Subcutaneous adipose tissue (tissue), 4 donors: ENCODE results near the gene MRPL24. TPM values are rescaled to one million over a fixed set of nuclear protein-coding genes. Genes with fewer than 3 reads are reported as not detected.

ENCODE experiments used
- total RNA-seq, 4 donors: library from RNA; depleted of rRNA; stranded (reverse); fragments of >200 nt; gene quantifications; one replicate each; pipeline ENCODE4 v1.1.0, GENCODE V29; 2016
- TF ChIP-seq, protein P1 (sequence below): fragments of 450-650 bp; IDR thresholded peaks from one replicate; pipeline ENCODE4 v1.5.1; 2016; ENCODE audit warnings: low read depth, mild to moderate bottlenecking, control low read depth, antibody characterized with exemption, moderate library complexity

The MRPL24 gene
- total RNA-seq, 4 donors from 2014 or later: 53.0 to 84.5 (median 74.0) TPM

GRCh38 chr1:156776942-156777341 lies 36.1 kb upstream of the MRPL24 start:
- TF ChIP-seq, protein P1, sequence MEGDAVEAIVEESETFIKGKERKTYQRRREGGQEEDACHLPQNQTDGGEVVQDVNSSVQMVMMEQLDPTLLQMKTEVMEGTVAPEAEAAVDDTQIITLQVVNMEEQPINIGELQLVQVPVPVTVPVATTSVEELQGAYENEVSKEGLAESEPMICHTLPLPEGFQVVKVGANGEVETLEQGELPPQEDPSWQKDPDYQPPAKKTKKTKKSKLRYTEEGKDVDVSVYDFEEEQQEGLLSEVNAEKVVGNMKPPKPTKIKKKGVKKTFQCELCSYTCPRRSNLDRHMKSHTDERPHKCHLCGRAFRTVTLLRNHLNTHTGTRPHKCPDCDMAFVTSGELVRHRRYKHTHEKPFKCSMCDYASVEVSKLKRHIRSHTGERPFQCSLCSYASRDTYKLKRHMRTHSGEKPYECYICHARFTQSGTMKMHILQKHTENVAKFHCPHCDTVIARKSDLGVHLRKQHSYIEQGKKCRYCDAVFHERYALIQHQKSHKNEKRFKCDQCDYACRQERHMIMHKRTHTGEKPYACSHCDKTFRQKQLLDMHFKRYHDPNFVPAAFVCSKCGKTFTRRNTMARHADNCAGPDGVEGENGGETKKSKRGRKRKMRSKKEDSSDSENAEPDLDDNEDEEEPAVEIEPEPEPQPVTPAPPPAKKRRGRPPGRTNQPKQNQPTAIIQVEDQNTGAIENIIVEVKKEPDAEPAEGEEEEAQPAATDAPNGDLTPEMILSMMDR: no peak

DNA sequence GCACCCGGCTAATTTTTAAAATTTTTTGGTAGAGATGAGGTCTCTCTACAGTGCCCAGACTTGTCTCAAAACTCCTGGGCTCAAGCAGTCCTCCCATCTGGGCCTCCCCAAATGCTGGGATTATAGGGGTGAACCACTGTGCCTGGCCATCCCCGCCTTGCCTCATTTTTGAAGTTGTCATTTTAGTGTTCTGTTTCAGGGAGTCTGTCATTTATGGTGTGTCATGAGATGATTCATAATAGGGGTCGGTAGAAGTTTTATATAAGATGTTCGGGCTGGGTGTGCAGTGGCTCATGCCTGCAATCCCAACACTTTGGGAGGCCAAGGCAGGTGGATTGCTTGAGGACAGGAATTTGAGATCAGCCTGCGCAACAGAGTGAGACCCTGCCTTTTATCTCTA lies 34.9 kb upstream of the MRPL24 start:
- TF ChIP-seq, protein P1: no peak

DNA sequence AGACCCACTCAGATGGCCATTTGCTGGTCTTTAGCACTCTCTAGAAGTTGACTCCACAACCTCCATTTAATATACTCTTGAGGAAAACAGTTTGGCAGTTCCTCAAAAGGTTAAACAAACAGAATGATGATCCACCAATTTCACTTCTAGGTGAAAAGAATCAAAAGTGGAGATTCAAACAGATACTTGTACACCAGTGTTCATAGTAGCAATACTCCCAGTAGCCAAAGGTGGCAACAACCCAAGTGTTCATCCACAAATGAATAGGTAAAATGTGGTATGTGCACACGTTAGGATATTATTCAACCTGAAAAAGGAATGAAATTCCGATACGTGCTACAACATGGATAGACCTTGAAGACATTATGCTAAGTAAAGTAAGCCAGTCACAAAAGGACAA lies 32.7 kb upstream of the MRPL24 start:
- TF ChIP-seq, protein P1: no peak

GRCh38 chr1:156772728-156773497 lies 32.0 kb upstream of the MRPL24 start:
- TF ChIP-seq, protein P1: no peak

DNA sequence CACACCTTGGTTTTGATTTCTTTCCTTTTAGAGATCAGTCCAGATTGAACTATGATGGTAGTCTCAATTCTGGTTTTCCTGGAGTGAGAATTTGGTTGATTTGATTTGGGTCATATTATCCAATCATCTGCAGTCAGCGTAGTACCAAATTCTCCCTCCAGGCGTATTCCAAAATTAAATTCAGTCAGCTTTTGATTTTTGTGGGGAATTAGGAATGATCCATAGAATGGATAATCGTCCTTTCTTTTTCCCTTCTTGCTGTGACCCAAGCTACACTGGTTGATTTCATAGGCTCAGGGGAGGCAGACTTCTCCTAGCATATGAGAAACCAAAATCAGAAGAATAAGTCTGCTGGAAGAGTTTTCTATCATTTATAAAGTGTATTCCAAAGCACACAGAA lies 31.3 kb upstream of the MRPL24 start:
- TF ChIP-seq, protein P1: no peak

DNA sequence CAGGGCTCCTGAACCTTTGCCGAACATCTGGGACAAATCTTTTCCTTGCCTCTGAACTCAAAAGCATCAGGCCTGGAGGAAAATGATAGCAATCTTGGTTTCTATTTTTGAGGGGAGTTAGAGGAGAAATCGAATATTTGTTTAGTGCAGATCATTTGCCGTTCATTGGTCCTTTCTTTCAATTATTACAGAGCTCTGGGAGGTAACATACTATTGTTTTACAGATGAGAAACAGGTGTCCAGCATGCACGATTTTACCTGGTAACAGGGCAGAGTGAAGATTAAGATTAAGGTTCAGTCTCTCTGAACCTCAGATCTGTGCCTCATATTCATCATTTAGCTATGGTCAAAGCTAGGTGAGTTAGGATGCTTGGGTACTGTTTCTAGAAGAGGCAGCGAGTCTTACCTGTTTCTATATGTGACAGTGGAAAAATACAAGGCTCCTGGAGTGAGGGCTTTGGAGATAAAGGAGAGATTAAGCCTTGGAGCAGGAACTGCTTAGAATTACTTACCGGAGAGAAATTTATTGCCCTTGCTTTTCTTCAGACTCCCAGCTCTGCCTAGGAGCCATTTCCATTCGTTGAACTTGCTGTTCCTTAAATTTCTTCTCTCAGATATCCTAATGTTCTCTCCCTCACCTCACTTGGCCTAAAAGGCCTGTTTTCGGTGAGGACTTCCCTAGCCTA lies 27.9 kb upstream of the MRPL24 start:
- TF ChIP-seq, protein P1: no peak

GRCh38 chr1:156767879-156768604 lies 27.2 kb upstream of the MRPL24 start:
- TF ChIP-seq, protein P1: no peak
